DMS79 treated with DMSO at 0.1 percent for 48 hours (cell line): ENCODE measurements around the gene EFEMP2.

Source experiments
- DNase-seq: peaks from one replicate; lab custom pipeline; 2025; lab: John Stamatoyannopoulos, UW

The EFEMP2 gene

DNA sequence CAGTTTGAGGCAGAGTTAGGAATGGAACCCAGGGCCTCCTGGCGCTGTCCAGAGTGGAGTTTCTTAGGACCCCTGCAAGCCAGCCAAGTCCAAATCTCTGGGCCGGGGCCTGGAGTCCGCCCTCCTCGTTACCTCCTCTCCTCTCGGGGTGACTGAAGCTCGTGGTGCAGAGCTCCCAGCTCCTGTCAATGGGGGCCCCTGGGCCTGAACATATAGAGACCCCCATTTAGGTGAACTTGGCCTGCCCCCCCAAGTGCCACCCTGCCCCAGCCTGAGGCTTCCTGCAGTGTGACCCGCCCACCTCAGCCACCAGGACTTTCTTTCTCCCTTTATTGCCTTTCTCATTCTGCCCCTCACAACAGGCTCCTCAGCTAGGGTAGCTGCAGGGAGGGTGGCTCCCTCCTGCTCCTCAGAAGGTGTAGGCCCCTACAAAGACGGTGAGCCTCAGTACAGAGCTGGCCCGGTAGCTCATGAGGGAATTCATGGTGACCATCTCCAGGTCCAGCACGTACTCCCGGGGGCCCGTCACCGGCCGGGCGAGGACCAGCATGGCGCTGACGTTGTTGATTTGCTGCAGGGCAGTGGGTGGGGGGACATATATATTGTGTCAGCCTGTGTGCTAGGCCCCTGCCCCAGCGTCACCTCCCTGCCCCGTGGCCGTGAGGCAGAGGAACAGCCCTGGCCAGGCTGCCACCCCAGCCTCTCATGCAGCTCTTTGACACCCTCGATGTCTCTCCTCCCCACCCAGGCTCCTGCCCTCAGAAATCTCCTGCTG, 5.9 kb downstream of the EFEMP2 start:
- DNase-seq, result no peak

DNA sequence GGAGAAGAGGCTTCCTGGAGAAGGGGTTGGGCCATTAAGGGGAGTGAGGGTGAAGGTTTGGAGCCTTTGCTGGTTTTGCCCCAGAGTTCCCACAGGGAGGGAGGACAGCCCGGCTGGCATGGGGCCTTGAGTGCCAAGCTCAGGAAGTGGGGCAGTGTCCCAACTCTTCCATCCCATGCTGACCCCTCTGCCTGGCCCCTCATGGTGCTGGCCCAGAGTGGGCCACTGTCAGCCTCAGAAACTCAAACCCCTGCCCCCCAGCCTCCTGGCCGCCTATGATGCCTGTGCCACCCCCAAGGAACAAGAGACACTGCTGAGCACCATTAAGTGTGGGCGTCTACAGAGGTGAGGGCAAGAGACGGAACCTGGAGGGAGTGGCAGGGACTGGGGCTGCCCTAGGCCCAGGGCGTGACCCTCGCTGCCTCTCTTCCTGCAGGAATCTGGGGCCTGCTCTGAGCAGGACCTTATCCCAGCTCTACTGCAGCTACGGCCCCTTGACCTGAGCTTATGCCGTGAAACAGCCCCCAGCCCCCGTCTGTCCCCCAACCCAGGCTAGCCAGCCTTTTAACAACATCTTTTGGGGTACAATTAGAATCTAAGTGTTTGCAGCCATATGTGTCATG, 6.9 kb downstream of the EFEMP2 start:
- no peak for DNase-seq

DNA sequence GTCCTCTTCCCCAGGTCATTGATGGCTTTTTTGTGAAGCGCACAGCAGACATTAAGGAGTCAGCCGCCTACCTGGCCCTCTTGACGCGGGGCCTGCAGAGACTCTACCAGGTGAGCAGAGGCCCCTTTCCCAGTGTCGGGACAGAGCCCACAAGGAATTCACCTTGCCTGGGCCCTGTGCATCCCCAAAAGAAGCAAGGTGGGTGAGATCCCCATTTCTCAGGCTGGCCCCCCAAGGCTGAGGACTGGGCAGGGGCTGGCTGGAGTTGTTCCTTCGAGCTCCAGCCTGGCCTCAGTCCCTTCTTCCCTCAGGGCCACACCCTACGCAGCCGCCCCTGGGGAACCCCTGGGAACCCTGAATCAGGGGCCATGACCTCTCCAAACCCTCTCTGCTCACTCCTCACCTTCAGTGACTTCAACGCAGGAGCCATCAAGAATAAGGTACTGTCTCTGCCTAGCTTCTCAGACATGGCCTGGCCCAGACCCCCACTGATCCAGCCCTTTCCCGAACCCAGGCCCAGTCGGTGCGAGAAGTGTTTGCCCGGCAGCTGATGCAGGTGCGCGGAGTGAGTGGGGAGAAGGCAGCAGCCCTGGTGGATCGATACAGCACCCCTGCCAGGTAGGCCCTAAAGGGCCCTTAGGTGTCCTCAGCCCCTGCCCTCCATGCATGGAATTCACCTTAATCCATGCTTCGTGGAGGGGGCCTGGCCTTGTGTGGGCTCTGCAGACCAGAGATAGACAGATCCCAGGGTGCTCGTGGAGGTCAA, 7.7 kb downstream of the EFEMP2 start:
- no peak for DNase-seq

- no peak for DNase-seq
Measured at GRCh38 chr11:65863889-65864705, 8.5 kb downstream of the EFEMP2 start.

DNA sequence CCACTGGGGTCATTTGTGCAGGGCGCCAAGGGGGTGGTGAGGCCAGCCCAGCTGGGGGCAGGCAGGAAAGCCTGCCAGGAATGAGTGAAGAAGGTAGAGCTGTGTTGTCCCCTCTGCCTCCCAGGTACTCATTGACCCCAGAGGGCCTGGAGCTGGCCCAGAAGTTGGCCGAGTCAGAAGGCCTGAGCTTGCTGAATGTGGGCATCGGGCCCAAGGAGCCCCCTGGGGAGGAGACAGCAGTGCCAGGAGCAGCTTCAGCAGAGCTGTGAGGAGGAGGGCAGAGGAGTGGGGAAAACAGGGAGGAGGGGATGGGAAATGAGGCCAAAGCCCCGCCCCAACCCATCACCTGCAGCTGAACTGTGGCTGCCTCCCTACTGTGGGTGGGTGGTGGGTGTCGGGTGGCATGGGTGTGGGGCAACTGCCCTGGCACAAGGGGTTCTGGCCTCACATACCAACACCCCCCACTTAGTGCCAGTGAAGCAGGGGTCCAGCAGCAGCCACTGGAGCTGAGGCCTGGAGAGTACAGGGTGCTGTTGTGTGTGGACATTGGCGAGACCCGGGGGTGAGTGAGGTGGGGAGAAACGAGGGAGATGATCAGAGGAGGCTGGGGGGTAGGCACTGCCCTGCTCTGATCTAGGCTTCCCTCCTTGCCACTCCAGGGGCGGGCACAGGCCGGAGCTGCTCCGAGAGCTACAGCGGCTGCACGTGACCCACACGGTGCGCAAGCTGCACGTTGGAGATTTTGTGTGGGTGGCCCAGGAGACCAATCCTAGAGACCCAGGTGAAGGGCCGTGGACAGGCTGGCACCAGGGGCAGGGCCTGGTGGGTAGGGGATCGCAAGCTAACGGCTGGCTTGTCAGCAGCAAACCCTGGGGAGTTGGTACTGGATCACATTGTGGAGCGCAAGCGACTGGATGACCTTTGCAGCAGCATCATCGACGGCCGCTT, 9.4 kb downstream of the EFEMP2 start:
- DNase-seq, result no peak

GRCh38 chr11:65862191-65862735, 10.3 kb downstream of the EFEMP2 start:
- no peak for DNase-seq

GRCh38 chr11:65861533-65862183, 10.9 kb downstream of the EFEMP2 start:
- DNase-seq, result no peak

DNA sequence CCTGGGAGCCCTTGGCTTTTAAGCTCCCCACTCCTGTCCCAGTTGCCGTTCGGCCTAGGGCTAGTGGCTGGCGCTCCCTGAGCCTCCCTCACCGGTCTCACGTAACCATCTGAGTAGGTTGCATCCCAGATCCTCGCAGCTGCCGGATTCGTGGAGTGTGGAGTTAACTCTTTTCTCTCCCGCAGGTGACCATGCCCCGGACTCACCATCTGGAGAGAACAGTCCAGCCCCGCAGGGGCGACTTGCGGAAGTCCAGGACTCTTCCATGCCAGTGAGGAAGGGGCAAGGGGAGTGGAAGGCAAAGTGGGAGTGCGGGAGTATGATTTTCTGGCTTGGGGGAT, 11.5 kb downstream of the EFEMP2 start:
- no peak for DNase-seq

DNA sequence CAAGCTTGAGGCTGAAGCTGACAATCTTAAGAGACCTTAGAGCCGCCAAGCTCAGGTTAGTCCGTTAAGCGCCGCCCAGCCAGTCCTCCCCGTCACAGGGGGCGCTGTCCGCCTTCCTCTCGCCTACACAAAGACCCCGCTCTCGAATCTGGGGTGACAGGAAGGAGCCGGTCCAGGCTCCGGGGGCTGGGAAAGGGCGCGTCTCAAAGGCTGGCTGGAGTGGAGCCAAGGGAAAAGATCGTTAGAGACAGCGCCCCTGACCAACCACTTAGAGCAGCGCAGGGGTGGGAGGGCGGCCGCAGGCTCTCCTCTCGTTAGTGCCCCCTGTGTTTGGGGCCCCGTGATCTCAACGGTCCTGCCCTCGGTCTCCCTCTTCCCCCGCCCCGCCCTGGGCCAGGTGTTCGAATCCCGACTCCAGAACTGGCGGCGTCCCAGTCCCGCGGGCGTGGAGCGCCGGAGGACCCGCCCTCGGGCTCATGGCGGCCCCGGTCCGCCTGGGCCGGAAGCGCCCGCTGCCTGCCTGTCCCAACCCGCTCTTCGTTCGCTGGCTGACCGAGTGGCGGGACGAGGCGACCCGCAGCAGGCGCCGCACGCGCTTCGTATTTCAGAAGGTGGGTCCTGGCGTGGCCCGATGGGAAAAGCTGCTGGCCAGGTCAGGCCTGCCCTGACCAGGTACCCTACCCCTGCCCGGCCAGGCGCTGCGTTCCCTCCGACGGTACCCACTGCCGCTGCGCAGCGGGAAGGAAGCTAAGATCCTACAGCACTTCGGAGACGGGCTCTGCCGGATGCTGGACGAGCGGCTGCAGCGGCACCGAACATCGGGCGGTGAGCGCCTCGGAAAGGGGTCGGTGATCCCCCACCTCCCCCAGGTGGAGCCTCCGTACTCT, 12.1 kb downstream of the EFEMP2 start, which contains the start of gene MUS81:
MUS81 (plus strand) TSS at position 156 of the 887 bp plus-strand sequence; CDS start at position 477, 321 bp downstream.
- DNase-seq, result peak; percentile 97

DNA sequence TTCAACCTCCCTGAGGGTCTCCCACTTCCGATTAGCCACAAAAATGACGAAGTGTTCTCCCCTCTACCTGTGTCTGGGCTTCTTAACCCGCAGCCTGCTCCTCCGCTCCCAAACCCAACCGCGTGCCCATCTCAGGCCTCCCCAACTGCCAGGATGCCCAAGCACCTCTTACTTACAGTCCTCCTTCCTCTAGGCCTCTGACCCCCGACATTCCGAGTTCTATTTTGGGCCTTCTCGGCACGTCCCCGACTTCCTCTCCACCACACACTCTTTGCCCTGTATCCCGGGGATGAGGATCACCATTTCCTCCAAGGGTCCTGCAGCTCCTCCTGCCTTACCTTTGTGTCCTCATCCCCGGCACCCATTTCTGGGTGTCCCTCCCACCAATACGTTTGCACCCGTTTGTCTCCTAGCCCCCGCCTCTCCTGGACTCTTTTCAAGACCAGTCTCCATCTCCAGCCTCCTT, 12.8 kb downstream of the EFEMP2 start:
- DNase-seq, result no peak

DNA sequence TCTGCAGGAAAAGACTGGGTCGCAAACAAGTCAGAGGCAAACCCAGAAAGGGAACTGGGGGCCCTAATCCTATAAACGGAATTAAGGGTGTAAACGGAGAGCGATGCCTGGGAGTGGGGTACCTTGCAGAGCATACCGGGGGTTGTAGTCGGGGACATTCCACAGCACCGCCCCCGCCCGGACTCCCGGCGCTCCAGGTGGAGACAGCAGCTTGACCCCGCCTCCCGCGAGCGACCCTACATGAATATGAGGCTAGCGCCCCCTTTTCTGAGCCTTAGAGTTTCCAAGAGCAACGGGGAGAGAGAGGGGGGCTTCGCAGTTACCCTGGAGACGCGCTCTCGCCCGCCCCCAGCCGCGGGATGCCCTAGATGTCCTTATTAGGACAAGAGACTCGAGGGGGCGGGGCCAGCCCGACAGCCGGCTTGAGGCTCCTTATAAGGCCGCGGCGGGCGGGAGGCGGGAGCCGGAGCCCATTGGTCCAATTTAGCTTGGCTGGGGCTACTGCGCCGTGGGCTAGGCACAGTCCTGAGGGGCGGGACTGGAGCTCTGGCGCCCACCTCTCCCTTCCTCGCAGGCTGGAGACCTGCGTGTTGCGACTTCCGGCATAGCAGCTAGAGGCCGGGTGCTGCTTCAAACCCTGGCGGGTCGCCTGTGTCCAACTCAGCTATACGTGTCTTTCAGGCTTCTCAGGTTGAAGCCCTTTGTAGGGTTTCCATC, 13.3 kb downstream of the EFEMP2 start:
- peak; percentile 99 for DNase-seq

- no peak for DNase-seq
Measured at GRCh38 chr11:65858681-65859087, 13.9 kb downstream of the EFEMP2 start.

DNA sequence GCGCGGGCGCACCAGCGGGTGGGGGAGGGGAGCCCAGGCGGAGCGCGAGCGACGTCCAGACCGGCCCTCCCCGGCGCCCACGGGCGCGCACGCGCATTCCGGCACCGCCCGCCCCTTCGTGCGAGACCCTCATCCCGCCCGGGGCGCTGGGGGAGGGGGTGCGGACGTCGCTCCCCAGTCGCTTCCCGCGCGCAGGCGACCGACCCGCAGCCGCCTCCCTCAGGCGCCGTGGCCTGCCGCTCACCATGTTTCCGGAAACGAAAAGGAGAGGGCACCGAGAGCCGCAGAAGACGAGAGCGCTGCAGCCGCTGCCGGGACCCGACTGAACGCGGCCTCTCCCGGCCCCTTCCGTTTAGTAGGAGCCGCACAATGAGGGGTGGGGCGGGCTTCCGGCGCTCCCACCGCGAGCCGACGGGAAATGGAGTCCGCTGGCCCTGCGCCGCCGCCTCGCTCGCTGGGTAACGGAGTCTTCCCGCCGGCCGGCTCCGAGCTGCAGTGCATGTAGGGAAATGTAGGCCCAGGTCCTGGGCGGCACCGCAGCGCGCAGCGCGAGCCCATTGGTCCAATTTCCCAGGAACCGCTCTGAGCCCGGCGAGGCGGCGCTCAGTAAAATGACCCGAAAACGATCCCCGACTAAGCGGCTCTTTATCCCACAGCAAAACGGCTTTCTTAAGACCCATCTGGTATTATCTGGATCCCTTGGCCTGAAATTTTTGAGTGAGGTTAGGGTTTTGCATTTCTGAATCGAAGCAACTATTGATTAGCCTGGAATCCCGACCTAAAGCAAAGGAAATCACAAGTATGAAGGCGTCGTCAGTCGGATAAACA, 14.5 kb downstream of the EFEMP2 start, which contains the start of gene CFL1:
CFL1 (minus strand) TSS at position 328 of the 828 bp plus-strand sequence; CDS start at position 247, 81 bp downstream.
- DNase-seq, result peak; percentile 92

- no peak for DNase-seq
Measured at GRCh38 chr11:65857500-65857852, 15.1 kb downstream of the EFEMP2 start.

DNA sequence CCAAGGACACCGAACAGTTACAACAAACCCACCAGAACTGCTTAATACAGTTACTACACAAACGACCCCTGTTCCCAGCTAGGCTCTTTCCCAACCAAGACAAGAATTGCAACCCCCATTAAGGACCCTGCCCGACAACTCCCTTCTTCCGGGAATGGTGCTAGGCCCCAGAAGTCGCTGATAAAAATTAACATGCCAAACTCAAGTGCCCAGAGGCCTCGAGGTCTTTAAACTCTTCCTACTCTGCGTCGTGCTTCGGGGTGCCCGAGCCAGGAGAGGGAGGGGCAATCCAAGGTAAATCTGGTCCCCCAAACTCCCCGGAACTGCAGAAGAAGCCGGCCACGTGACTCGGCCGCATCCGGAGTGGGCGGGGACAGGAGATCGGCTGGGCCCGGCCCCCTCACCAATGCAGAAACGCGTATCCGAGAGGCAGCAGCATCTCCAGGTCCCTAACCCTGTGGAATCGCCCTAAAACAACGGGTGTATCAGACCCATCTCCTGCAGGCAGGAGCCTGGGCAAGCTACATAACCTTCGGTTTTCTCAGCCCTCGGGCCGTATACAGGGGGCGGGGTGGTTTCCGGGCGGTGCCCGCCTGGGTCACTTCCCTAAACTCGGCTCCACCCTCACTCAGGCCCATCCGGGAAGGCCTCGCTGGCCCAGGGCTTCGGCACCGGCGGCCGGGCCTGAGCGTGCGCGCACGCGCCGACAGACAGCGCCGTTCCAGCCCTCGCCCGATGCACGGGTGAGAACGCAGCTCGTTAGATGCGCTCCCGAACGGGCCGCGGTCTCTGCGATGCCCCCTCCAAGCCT, 15.7 kb downstream of the EFEMP2 start:
- peak; percentile 24 for DNase-seq

- no peak for DNase-seq
Measured at GRCh38 chr11:65855927-65856363, 16.7 kb downstream of the EFEMP2 start.
